SJCRH30 (cell line): ENCODE data around the gene SORCS2. TPM values are rescaled to one million over a fixed set of nuclear protein-coding genes. Genes with fewer than 3 reads are reported as not detected.

Experiments used
- DNase-seq, 2 experiments: peaks; one replicate each; pipeline ENCODE4 v3.0.0-alpha.2; 2015 to 2020
- H3K27ac ChIP-seq: fragments of 250-450 bp; sonication (Bioruptor Pico); 2 replicates; pipeline ENCODE4 v1.5.1; 2020; ENCODE audit warnings: mild to moderate bottlenecking, moderate library complexity
- H3K27me3 ChIP-seq: fragments of 250-450 bp; sonication (Bioruptor Pico); 2 replicates; pipeline ENCODE4 v1.5.1; 2020; ENCODE audit warnings: mild to moderate bottlenecking, moderate library complexity
- H3K36me3 ChIP-seq: fragments of 250-450 bp; sonication (Bioruptor Pico); 2 replicates; pipeline ENCODE4 v1.5.1; 2020; ENCODE audit warnings: mild to moderate bottlenecking, moderate library complexity
- H3K4me1 ChIP-seq: fragments of 250-450 bp; sonication (Bioruptor Pico); 2 replicates; pipeline ENCODE4 v1.5.1; 2020; ENCODE audit warnings: mild to moderate bottlenecking, moderate library complexity
- H3K4me3 ChIP-seq: fragments of 250-450 bp; sonication (Bioruptor Pico); 2 replicates; pipeline ENCODE4 v1.5.1; 2020; ENCODE audit warnings: mild to moderate bottlenecking, moderate library complexity
- H3K9me3 ChIP-seq: fragments of 250-450 bp; sonication (Bioruptor Pico); replicated peaks from 2 replicates; pipeline ENCODE4 v1.5.1; 2020; ENCODE audit warnings: mild to moderate bottlenecking, moderate library complexity
- total RNA-seq: library from RNA; depleted of rRNA; stranded (reverse); fragments of >200 nt; shearing (Covaris generic); gene quantifications from 2 replicates; pipeline ENCODE4 v1.2.3, GENCODE V29; 2014

SORCS2 gene
- total RNA-seq, 1 experiment from 2014 or later: 1.4 TPM

- Histone ChIP-seq H3K36me3 (no peaks in the 10 kb centered on the region), H3K27me3 (0 out of 2 replicates have a peak, but pooled peaks cover under 1% of the 10 kb centered on the region), H3K4me1 (peaks cover 4% of the 10 kb centered on the region; the same call in 1 of the 2 replicates), H3K4me3 (no peak overlapping the region), H3K27ac (no peak overlapping the region), H3K9me3 (no peaks in the 10 kb centered on the region)
- peak in 1 of 2 experiments; percentile 29 for DNase-seq
These were observed 457.0 kb downstream of the SORCS2 start for GRCh38 chr4:7649411-7649740.

GRCh38 chr4:7649741-7650531 is 457.6 kb downstream of the SORCS2 start:
- peak; percentile 43 to 51 for DNase-seq
- Histone ChIP-seq H3K4me1 (peaks cover 4% of the 10 kb centered on the region; the same call in 1 of the 2 replicates), H3K36me3 (no peaks in the 10 kb centered on the region), H3K9me3 (no peaks in the 10 kb centered on the region), H3K27me3 (0 out of 2 replicates have a peak, but pooled peaks cover 3% of the 10 kb centered on the region), H3K27ac (no peak overlapping the region), H3K4me3 (no peak overlapping the region)

GRCh38 chr4:7650606-7651385 is 458.5 kb downstream of the SORCS2 start:
- Histone ChIP-seq H3K27ac (no peak overlapping the region), H3K27me3 (peaks cover 9% of the 10 kb centered on the region; the same call in 1 of the 2 replicates)
- peak in 1 of 2 experiments; percentile 32 for DNase-seq

GRCh38 chr4:7651461-7651921 is 459.2 kb downstream of the SORCS2 start:
- DNase-seq: peak; percentile 47 to 52
- Histone ChIP-seq H3K36me3 (no peaks in the 10 kb centered on the region), H3K4me3 (no peak overlapping the region), H3K9me3 (no peaks in the 10 kb centered on the region), H3K4me1 (peaks cover 4% of the 10 kb centered on the region; the same call in 1 of the 2 replicates), H3K27me3 (peaks cover 14% of the 10 kb centered on the region; the same call in 1 of the 2 replicates), H3K27ac (no peak overlapping the region)

More at GRCh38 chr4:7650606-7651385, 458.5 kb downstream of the SORCS2 start:
- Histone ChIP-seq H3K4me3 (no peak overlapping the region), H3K9me3 (no peaks in the 10 kb centered on the region), H3K36me3 (no peaks in the 10 kb centered on the region), H3K4me1 (peaks cover 4% of the 10 kb centered on the region; the same call in 1 of the 2 replicates)

GRCh38 chr4:7652006-7652405 is 459.7 kb downstream of the SORCS2 start:
- Histone ChIP-seq H3K27me3 (peaks cover 14% of the 10 kb centered on the region; the same call in 1 of the 2 replicates), H3K9me3 (no peaks in the 10 kb centered on the region), H3K27ac (no peak overlapping the region), H3K36me3 (no peaks in the 10 kb centered on the region), H3K4me3 (no peak overlapping the region), H3K4me1 (peaks cover 4% of the 10 kb centered on the region; the same call in 1 of the 2 replicates)
- DNase-seq: no peak

GRCh38 chr4:7652451-7652881 is 460.1 kb downstream of the SORCS2 start:
- Histone ChIP-seq H3K27me3 (peaks cover 14% of the 10 kb centered on the region; the same call in 1 of the 2 replicates), H3K36me3 (no peaks in the 10 kb centered on the region), H3K4me1 (peaks cover 4% of the 10 kb centered on the region; the same call in 1 of the 2 replicates), H3K4me3 (no peak overlapping the region), H3K9me3 (no peaks in the 10 kb centered on the region), H3K27ac (no peak overlapping the region)
- peak in 1 of 2 experiments; percentile 35 for DNase-seq

- no peaks in the 10 kb centered on the region for H3K36me3 ChIP-seq
- H3K27me3 ChIP-seq: peaks cover 14% of the 10 kb centered on the region; the same call in 1 of the 2 replicates
- H3K4me1 ChIP-seq: peaks cover 4% of the 10 kb centered on the region; the same call in 1 of the 2 replicates
- DNase-seq: no peak
- no peak overlapping the region for H3K27ac ChIP-seq
- no peak overlapping the region for H3K4me3 ChIP-seq
- no peaks in the 10 kb centered on the region for H3K9me3 ChIP-seq
These were observed 460.6 kb downstream of the SORCS2 start for GRCh38 chr4:7652906-7653305.

GRCh38 chr4:7653510-7654369 is 461.4 kb downstream of the SORCS2 start:
- Histone ChIP-seq H3K27ac (no peak overlapping the region), H3K36me3 (no peaks in the 10 kb centered on the region), H3K27me3 (peaks cover 14% of the 10 kb centered on the region; the same call in 1 of the 2 replicates), H3K4me1 (peaks cover 4% of the 10 kb centered on the region; the same call in 1 of the 2 replicates), H3K4me3 (no peak overlapping the region), H3K9me3 (no peaks in the 10 kb centered on the region)
- no peak for DNase-seq

- Histone ChIP-seq H3K27ac (no peak overlapping the region), H3K36me3 (no peaks in the 10 kb centered on the region), H3K4me3 (no peak overlapping the region), H3K4me1 (peaks cover 4% of the 10 kb centered on the region; the same call in 1 of the 2 replicates), H3K9me3 (no peaks in the 10 kb centered on the region), H3K27me3 (peaks cover 14% of the 10 kb centered on the region; the same call in 1 of the 2 replicates)
- DNase-seq: no peak
These were observed 462.5 kb downstream of the SORCS2 start for GRCh38 chr4:7654550-7655445.

GRCh38 chr4:7655511-7656243 is 463.3 kb downstream of the SORCS2 start:
- no peak overlapping the region for H3K4me3 ChIP-seq
- H3K27me3 ChIP-seq: peaks cover 14% of the 10 kb centered on the region; the same call in 1 of the 2 replicates
- H3K4me1 ChIP-seq: peaks cover 4% of the 10 kb centered on the region; the same call in 1 of the 2 replicates
- no peak overlapping the region for H3K27ac ChIP-seq
- no peaks in the 10 kb centered on the region for H3K9me3 ChIP-seq
- H3K36me3 ChIP-seq: no peaks in the 10 kb centered on the region
- no peak for DNase-seq

- no peaks in the 10 kb centered on the region for H3K36me3 ChIP-seq
- DNase-seq: no peak
- H3K4me1 ChIP-seq: peaks cover 4% of the 10 kb centered on the region; the same call in 1 of the 2 replicates
- no peak overlapping the region for H3K27ac ChIP-seq
- H3K9me3 ChIP-seq: no peaks in the 10 kb centered on the region
- H3K4me3 ChIP-seq: no peak overlapping the region
- H3K27me3 ChIP-seq: peaks cover 14% of the 10 kb centered on the region; the same call in 1 of the 2 replicates
These were observed 464.0 kb downstream of the SORCS2 start for GRCh38 chr4:7656244-7656800.

GRCh38 chr4:7657545-7658297 is 465.4 kb downstream of the SORCS2 start:
- Histone ChIP-seq H3K36me3 (no peaks in the 10 kb centered on the region), H3K27me3 (peaks cover 14% of the 10 kb centered on the region; the same call in 1 of the 2 replicates)

More at GRCh38 chr4:7657545-7658297, 465.4 kb downstream of the SORCS2 start:
- no peak for DNase-seq
- Histone ChIP-seq H3K9me3 (no peaks in the 10 kb centered on the region), H3K4me1 (no peaks in the 10 kb centered on the region; the same call in 1 of the 2 replicates), H3K4me3 (no peak overlapping the region), H3K27ac (no peak overlapping the region)
